ENCODE data around the gene NRARP. TPM values are rescaled to one million over a fixed set of nuclear protein-coding genes. Genes with fewer than 3 reads are reported as not detected.

The NRARP gene
- total and polyA plus RNA-seq, 10 of the 15 experiments (the other 5 are each of a cell fraction or from before 2014, with no cell fraction given), result 0.06 to 9.2 (median 2.2) TPM; not detected in 2

- in situ Hi-C loops (cut with MboI), result no loop called here
- ChIA-PET POLR2A (no interaction called here), CTCF (no interaction called here), SMC1A (ENCODE audit: uncharacterized antibody, unreplicated experiment) (no interaction called here), RAD21 (ENCODE audit: unreplicated experiment) (no interaction called here)
- Histone ChIP-seq H2AFZ (ENCODE audit: control insufficient read depth, low read depth, low read length) (no peak within 1 kb of the TSS), H3K4me1 (ENCODE audit: control insufficient read depth, insufficient read depth, low read length) (peaks cover 11% of the 10 kb centered on the region), H3K4me2 (ENCODE audit: control insufficient read depth, insufficient read depth) (no peak within 1 kb of the TSS), H3K27me3 (replicated peaks in 1 of 2; ENCODE audit: control insufficient read depth in 2 of 2, insufficient read depth in 2 of 2, low read length in 1 of 2) (no peaks in the 10 kb centered on the region), H3K4me3 (no peak within 1 kb of the TSS), H3K9ac (ENCODE audit: control insufficient read depth, insufficient read depth, low read length) (no peak within 1 kb of the TSS), H3K27ac (ENCODE audit: control insufficient read depth, insufficient read depth) (no peak within 1 kb of the TSS), H3K36me3 (ENCODE audit: control insufficient read depth in 2 of 2, insufficient read depth in 2 of 2, low read length in 1 of 2) (no peaks in the 10 kb centered on the region), H4K20me1 (ENCODE audit: control insufficient read depth, insufficient read depth) (no peaks in the 10 kb centered on the region), H3K9me3 (replicated peaks; ENCODE audit: control insufficient read depth, insufficient read depth, low read length) (no peaks in the 10 kb centered on the region), H3K79me2 (ENCODE audit: control insufficient read depth, insufficient read depth, low read length) (peaks cover 10% of the 10 kb centered on the region)
- TF ChIP-seq MEF2A (IDR thresholded peaks at IDR 0.05; ENCODE audit: insufficient read depth, low read depth, low read length) (no peak), CBX3 (IDR thresholded peaks at IDR 0.05; ENCODE audit: borderline replicate concordance, low read depth) (no peak), PKNOX1 (IDR thresholded peaks at IDR 0.05) (no peak), TCF7 (IDR thresholded peaks at IDR 0.05; ENCODE audit: borderline replicate concordance) (no peak), IKZF1 (conservative IDR thresholded peaks at IDR 0.05) (no peak), POU2F2 (IDR thresholded peaks at IDR 0.05; ENCODE audit: borderline replicate concordance, low read depth, low read length) (no peak), USF1 (IDR thresholded peaks at IDR 0.05; ENCODE audit: borderline replicate concordance, extremely low read length, insufficient read depth, low read depth, low read length) (no peak), CHD4 (IDR thresholded peaks at IDR 0.05) (no peak), FOXK2 (IDR thresholded peaks at IDR 0.05) (no peak), ZNF622 (IDR thresholded peaks at IDR 0.05) (no peak), SMAD1 (IDR thresholded peaks at IDR 0.05; ENCODE audit: low read depth, partially characterized antibody) (no peak)
- DNase-seq (ENCODE audit: low read depth, low spot score) (no peak), FAIRE-seq (no peak), ATAC-seq (no peak)
- intact Hi-C loops (cut with micrococcal nuclease; ENCODE audit: unreplicated experiment), result no loop called here
- no TSS peak for BruUV-seq (replicated peaks)
- WGBS (ENCODE audit: insufficient coverage, insufficient replicate concordance, low lambda C conversion rate, missing lambda C conversion rate), result 77% methylated on average over 4 of the region's 4 CpGs
Measured at GRCh38 chr9:137251194-137251461, 50.9 kb downstream of the NRARP start, which contains the start of gene STPG3. TSS of gene STPG3 (plus strand) at chr9:137251286. CDS start at chr9:137251287, 1 bp downstream.

Data from GM12878 (cell line).